HG03575 (cell line): ENCODE results near the gene AGAP5.

Experiments used
- ATAC-seq: cut with Tn5 transposase; IDR thresholded peaks from one replicate; pipeline ENCODE4 v1.9.1; 2021; ENCODE audit not compliant: unreplicated experiment, insufficient number of reproducible peaks, low FRiP score; ENCODE audit errors: extremely low read depth

AGAP5 gene

GRCh38 chr10:73643362-73643761, 54.5 kb downstream of the AGAP5 start:
- no peak for ATAC-seq

- no peak for ATAC-seq
These were observed 56.4 kb downstream of the AGAP5 start, which contains the start of gene MYOZ1 for GRCh38 chr10:73641328-73642060. Gene MYOZ1 (minus strand): TSS chr10:73641474. CDS start chr10:73640017, 1,457 bp downstream.

GRCh38 chr10:73639286-73639685, 58.6 kb downstream of the AGAP5 start:
- no peak for ATAC-seq

- no peak for ATAC-seq
These were observed 62.1 kb downstream of the AGAP5 start for GRCh38 chr10:73635781-73636180.

GRCh38 chr10:73634421-73634820, 63.5 kb downstream of the AGAP5 start:
- ATAC-seq, result no peak

- ATAC-seq, result no peak
These were observed 68.7 kb downstream of the AGAP5 start for GRCh38 chr10:73629165-73629564.

- ATAC-seq, result no peak
These were observed 69.5 kb downstream of the AGAP5 start for GRCh38 chr10:73628405-73628804.

GRCh38 chr10:73627300-73627699, 70.6 kb downstream of the AGAP5 start:
- ATAC-seq, result no peak

- peak; percentile 84 for ATAC-seq
These were observed 71.8 kb downstream of the AGAP5 start for GRCh38 chr10:73625884-73626752.

GRCh38 chr10:73625004-73625883, 72.7 kb downstream of the AGAP5 start:
- no peak for ATAC-seq
